HepG2 (cell line): ENCODE measurements around the gene KMT2E. TPM values are rescaled to one million over a fixed set of nuclear protein-coding genes. Genes with fewer than 3 reads are reported as not detected.
"Not testable (repeated sequence)": the region's sequence is repeated elsewhere in the genome, so short reads cannot be mapped to it uniquely, and the experiment has no call there.

Experiments used
- ATAC-seq: fragments of 200-7000 bp; cut with Tn5 transposase; 3 replicates; pipeline ENCODE4 v1.9.1; 2020; ENCODE audit warnings: mild to moderate bottlenecking, moderate library complexity
- BruUV-seq: library from RNA; stranded (reverse); fragments of 400-500 nt; replicated peaks from 2 replicates; lab custom pipeline; 2021; lab: Mats Ljungman, UMichigan
- CTCF ChIA-PET: fragments of 300-600 bp; formaldehyde crosslinking; extraction: SDS; loops from one replicate; lab custom pipeline; 2021; ENCODE audit warnings: low total read pairs, inconsistent platforms, low intra/inter-chr PET ratio; lab: Yijun Ruan, JAX
- POLR2A ChIA-PET: fragments of 350-600 bp; sonication (Branson Sonifier 250); formaldehyde crosslinking; loops from one replicate; lab custom pipeline; 2020; ENCODE audit warnings: antibody characterized with exemption, inconsistent platforms; lab: Yijun Ruan, JAX
- DNase-seq: peaks from one replicate; pipeline ENCODE4 v3.0.0-alpha.2; 2015; ENCODE audit warnings: low spot score
- FAIRE-seq: peaks from 3 replicates; lab custom pipeline; 2011; peaks lifted over from hg19 to GRCh38; lab: Jason Lieb, UNC
- H2AFZ ChIP-seq: one replicate; pipeline ENCODE4 v1.6.1; 2011; ENCODE audit warnings: low read length, inconsistent platforms
- H3K27ac ChIP-seq: fragments of 300-600 bp; 3 replicates; pipeline ENCODE4 v1.8.0; 2011; ENCODE audit warnings: mixed run types, mild to moderate bottlenecking, mixed read lengths, low read length, inconsistent platforms; ENCODE audit not compliant: insufficient read depth; ENCODE audit errors: extremely low read length
- H3K27me3 ChIP-seq, 2 experiments: fragments of 200-600 bp in 1 of 2; 2 replicates in 1 of 2; 3 replicates in 1 of 2; pipeline versions ENCODE4 v1.6.0 to v1.8.0; 2011; ENCODE audit warnings: low read length in 2 of 2, mild to moderate bottlenecking in 2 of 2, moderate library complexity in 2 of 2, inconsistent platforms in 1 of 2; ENCODE audit not compliant: insufficient read depth in 2 of 2, control insufficient read depth in 1 of 2
- H3K36me3 ChIP-seq, 2 experiments: fragments of 200-600 bp in 1 of 2; replicated peaks in 1 of 2; 2 replicates in 1 of 2; 3 replicates in 1 of 2; pipeline versions ENCODE4 v1.5.1 to v1.8.0; 2011; ENCODE audit warnings: low read length in 2 of 2, inconsistent platforms in 1 of 2; ENCODE audit not compliant: insufficient read depth in 2 of 2, control insufficient read depth in 1 of 2
- H3K4me1 ChIP-seq: 2 replicates; pipeline ENCODE4 v1.5.1; 2012; ENCODE audit warnings: low read length, inconsistent platforms; ENCODE audit not compliant: insufficient read depth
- H3K4me2 ChIP-seq: 2 replicates; pipeline ENCODE4 v1.6.0; 2011; ENCODE audit warnings: low read depth, low read length, inconsistent platforms
- H3K4me3 ChIP-seq, 3 experiments: fragments of 200-600 bp in 1 of 3; sonication (generic), shearing (Covaris generic) in 1 of 3; replicated peaks in 1 of 3; 2 replicates each; pipeline ENCODE4 v1.5.1; 2011 to 2016; ENCODE audit warnings: low read length in 3 of 3, inconsistent platforms in 2 of 3, low read depth in 2 of 3, mild to moderate bottlenecking in 2 of 3, control low read depth in 1 of 3, mixed read lengths in 1 of 3; ENCODE audit not compliant: insufficient read depth in 1 of 3
- H3K79me2 ChIP-seq: one replicate; pipeline ENCODE4 v1.6.1; 2011; ENCODE audit warnings: low read length, inconsistent platforms; ENCODE audit not compliant: insufficient read depth
- H3K9ac ChIP-seq: 2 replicates; pipeline ENCODE4 v1.6.0; 2011; ENCODE audit warnings: mild to moderate bottlenecking, low read depth, low read length, inconsistent platforms; ENCODE audit not compliant: insufficient read depth
- H3K9me3 ChIP-seq: 2 replicates; pipeline ENCODE4 v1.5.1; 2012; ENCODE audit warnings: mild to moderate bottlenecking, low read length
- H4K20me1 ChIP-seq: 2 replicates; pipeline ENCODE4 v1.6.0; 2011; ENCODE audit warnings: inconsistent platforms, mild to moderate bottlenecking, low read length, moderate library complexity; ENCODE audit not compliant: insufficient read depth
- ADNP ChIP-seq: sonication (generic); formaldehyde crosslinking; IDR thresholded peaks from 2 replicates; pipeline ENCODE4 v1.4.0; 2020; ENCODE audit warnings: missing genetic modification reagents
- MZF1 ChIP-seq: sonication (generic); formaldehyde crosslinking; IDR thresholded peaks from 2 replicates; pipeline ENCODE4 v1.8.1; 2023; ENCODE audit warnings: mild to moderate bottlenecking, missing genetic modification reagents, borderline replicate concordance
- U2AF1 ChIP-seq: fragments of 200-400 bp; formaldehyde crosslinking; optimal IDR thresholded peaks from 2 replicates; pipeline ENCODE3; 2017; ENCODE audit warnings: mild to moderate bottlenecking, low read depth, low read length
- ZFP82 ChIP-seq: sonication (generic); formaldehyde crosslinking; IDR thresholded peaks from 2 replicates; pipeline ENCODE4 v1.5.1; 2020; ENCODE audit warnings: mild to moderate bottlenecking, missing genetic modification reagents, borderline replicate concordance
- ZKSCAN1 ChIP-seq: fragments of 150-350 bp; IDR thresholded peaks from 2 replicates; pipeline ENCODE4 v1.6.1; 2014; ENCODE audit warnings: low read length
- ZNF775 ChIP-seq: sonication (generic); formaldehyde crosslinking; IDR thresholded peaks from 2 replicates; pipeline ENCODE4 v1.4.0; 2020; ENCODE audit warnings: missing genetic modification reagents, mild to moderate bottlenecking, moderate library complexity, borderline replicate concordance
- WGBS: methylation state at CpG from one replicate; pipeline ENCODE4 v1.1.6; 2017; ENCODE audit warnings: low lambda C conversion rate; 5-methylcytosine and 5-hydroxymethylcytosine counted together
- in situ Hi-C: cut with HindIII; loops from 2 replicates; pipeline ENCODE4 v1.10.0; 2017; ENCODE audit warnings: low pct_unique_long_range_greater_than_20kb; ENCODE audit not compliant: extremely low pct_ligation_motif_present
- intact Hi-C: fragments of 100-400 bp; cut with micrococcal nuclease; formaldehyde crosslinking; loops from one replicate; pipeline ENCODE4 v1.10.0; 2022; ENCODE audit not compliant: unreplicated experiment
- polyA plus RNA-seq, 8 experiments: library from polyadenylated mRNA; depleted of rRNA in 3 of 8; stranded (reverse) in 7 of 8; unstranded in 1 of 8; fragments of >200 nt; fragmentation: Illumina TruSeq in 4 of 8; extraction: Trizol in 4 of 8; gene quantifications; 2 replicates each; pipeline versions ENCODE4 v1.2.1 to v1.2.3, GENCODE V29; 2011 to 2016; ENCODE audit warnings: low read depth in 4 of 8, missing spikeins in 1 of 8, mixed read lengths in 1 of 8; ENCODE audit not compliant: insufficient read depth in 1 of 8
- total RNA-seq, 5 experiments: library from RNA; depleted of rRNA; stranded (reverse); fragments of >200 nt; fragmentation: Illumina TruSeq; extraction: Trizol; gene quantifications; 2 replicates each; pipeline ENCODE4 v1.2.3, GENCODE V29; 2016; ENCODE audit warnings: low read depth in 1 of 5
- TF ChIP-seq, protein P1 (sequence below): sonication (generic); formaldehyde crosslinking; conservative IDR thresholded peaks from 2 replicates; pipeline ENCODE4 v1.8.0; 2022; ENCODE audit warnings: low read depth, missing genetic modification reagents
- TF ChIP-seq, protein P2 (sequence below): sonication (generic); formaldehyde crosslinking; IDR thresholded peaks from 2 replicates; pipeline ENCODE4 v1.4.0; 2020; ENCODE audit warnings: missing genetic modification reagents, borderline replicate concordance

KMT2E gene
- total and polyA plus RNA-seq, 2 of the 13 experiments (the other 11 are each of a cell fraction or from before 2014, with no cell fraction given) = 6.3 to 24.4 TPM

DNA sequence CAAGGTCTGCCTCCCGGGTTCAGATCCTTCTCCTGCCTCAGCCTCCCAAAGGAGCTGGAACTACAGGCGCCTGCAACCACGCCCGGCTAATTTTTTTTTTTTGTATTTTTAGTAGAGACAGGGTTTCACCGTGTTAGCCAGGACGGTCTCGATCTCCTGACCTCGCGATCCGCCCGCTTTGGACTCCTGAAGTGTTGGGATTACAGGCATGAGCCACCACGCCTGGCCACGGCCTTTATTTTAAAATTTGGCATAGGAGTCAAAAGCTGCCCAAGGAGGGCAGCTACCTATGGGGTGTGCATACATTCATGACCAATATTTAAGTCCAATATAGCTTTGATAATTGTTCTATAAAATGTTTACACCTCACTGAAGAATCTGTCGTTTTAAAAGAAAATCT lies 26.6 kb upstream of the KMT2E start:
- Histone ChIP-seq H3K4me1 (peaks cover 37% of the 10 kb centered on the region), H3K79me2 (peaks cover 57% of the 10 kb centered on the region), H3K36me3 (peaks cover 4 to 13% of the 10 kb centered on the region in 2 experiments; a peak in 4 of 5 replicates)
- POLR2A ChIA-PET = interaction anchor here (0.7 kb wide), 1 partner anchor 36 kb away, joined by 4 read pairs; no protein-coding TSS in a partner anchor
- H3K27ac ChIP-seq, H3K27me3 ChIP-seq, BruUV-seq, CTCF ChIA-PET, H3K4me3 ChIP-seq, H3K9me3 ChIP-seq, H4K20me1 ChIP-seq, H2AFZ ChIP-seq, FAIRE-seq, DNase-seq, H3K9ac ChIP-seq, H3K4me2 ChIP-seq, in situ Hi-C loops, intact Hi-C loops, ATAC-seq: not testable (repeated sequence)
- WGBS = over 99% methylated on average over 14 of the region's 14 CpGs

DNA sequence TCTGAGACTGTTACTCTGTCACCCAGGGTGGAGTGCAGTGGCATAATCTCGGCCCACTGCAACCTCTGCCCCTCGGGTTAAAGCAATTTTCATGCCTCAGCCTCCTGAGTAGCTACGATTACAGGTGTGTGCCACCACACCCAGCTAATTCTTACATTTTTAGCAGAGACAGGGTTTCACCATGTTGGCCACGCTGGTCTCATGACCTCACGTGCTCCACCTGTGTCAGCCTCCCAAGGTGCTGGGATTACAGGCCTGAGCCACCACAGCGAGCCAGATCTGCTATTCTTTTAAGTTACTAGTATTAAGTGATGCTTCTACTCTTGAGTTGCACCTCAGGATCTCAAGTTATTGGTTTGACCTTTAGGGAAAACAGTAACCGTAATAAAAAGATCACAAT lies 23.0 kb upstream of the KMT2E start:
- Histone ChIP-seq H3K27ac (no peak overlapping the region), H3K27me3 (no peaks in the 10 kb centered on the region), H3K4me1 (peaks cover 47% of the 10 kb centered on the region), H3K4me2 (no peak overlapping the region; the same call in 1 of the 2 replicates), H3K9ac (no peak overlapping the region), H4K20me1 (peaks cover 33% of the 10 kb centered on the region), H3K4me3 (no peak overlapping the region), H2AFZ (no peak overlapping the region), H3K79me2 (peaks cover 67% of the 10 kb centered on the region), H3K9me3 (no peaks in the 10 kb centered on the region), H3K36me3 (peaks cover 4 to 37% of the 10 kb centered on the region in 2 experiments; a peak in 4 of 5 replicates)
- WGBS = 94% methylated on average over 7 of the region's 7 CpGs
- no peak for ATAC-seq
- DNase-seq = no peak
- in situ Hi-C loops (no loop called here), intact Hi-C loops (no loop called here)
- BruUV-seq = no TSS peak
- ChIA-PET POLR2A (interaction anchor here (1.2 to 1.7 kb wide), 4 partner anchors 15 to 22 kb away, joined by 3 to 5 read pairs (median 4); no protein-coding TSS in a partner anchor), CTCF (no interaction called here)
- no peak for FAIRE-seq
- no peak for TF ChIP-seq ZFP82 (CRISPR knock-in tag)
- no peak for TF ChIP-seq ZNF775
- no peak for TF ChIP-seq MZF1 (CRISPR knock-in tag)
- no peak for TF ChIP-seq U2AF1
- TF ChIP-seq, protein P1, sequence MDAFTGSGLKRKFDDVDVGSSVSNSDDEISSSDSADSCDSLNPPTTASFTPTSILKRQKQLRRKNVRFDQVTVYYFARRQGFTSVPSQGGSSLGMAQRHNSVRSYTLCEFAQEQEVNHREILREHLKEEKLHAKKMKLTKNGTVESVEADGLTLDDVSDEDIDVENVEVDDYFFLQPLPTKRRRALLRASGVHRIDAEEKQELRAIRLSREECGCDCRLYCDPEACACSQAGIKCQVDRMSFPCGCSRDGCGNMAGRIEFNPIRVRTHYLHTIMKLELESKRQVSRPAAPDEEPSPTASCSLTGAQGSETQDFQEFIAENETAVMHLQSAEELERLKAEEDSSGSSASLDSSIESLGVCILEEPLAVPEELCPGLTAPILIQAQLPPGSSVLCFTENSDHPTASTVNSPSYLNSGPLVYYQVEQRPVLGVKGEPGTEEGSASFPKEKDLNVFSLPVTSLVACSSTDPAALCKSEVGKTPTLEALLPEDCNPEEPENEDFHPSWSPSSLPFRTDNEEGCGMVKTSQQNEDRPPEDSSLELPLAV (CRISPR knock-in tag) = no peak
- TF ChIP-seq, protein P2, sequence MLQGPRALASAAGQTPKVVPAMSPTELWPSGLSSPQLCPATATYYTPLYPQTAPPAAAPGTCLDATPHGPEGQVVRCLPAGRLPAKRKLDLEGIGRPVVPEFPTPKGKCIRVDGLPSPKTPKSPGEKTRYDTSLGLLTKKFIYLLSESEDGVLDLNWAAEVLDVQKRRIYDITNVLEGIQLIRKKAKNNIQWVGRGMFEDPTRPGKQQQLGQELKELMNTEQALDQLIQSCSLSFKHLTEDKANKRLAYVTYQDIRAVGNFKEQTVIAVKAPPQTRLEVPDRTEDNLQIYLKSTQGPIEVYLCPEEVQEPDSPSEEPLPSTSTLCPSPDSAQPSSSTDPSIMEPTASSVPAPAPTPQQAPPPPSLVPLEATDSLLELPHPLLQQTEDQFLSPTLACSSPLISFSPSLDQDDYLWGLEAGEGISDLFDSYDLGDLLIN (CRISPR knock-in tag) = no peak
- no peak for TF ChIP-seq ADNP (CRISPR knock-in tag)
- no peak for TF ChIP-seq ZKSCAN1
- TF ChIP-seq, all 625 proteins: peak for 0
